ENCODE data around the gene FAM13B. TPM values are rescaled to one million over a fixed set of nuclear protein-coding genes. Genes with fewer than 3 reads are reported as not detected.

The FAM13B gene
- total and polyA plus RNA-seq, 2 of the 8 experiments (the other 6 are each of a cell fraction or from before 2014, with no cell fraction given) = 6.4 to 17.0 TPM

- 88% methylated on average over 2 of the region's 2 CpGs; no CpG with 5 or more reads in 1 of the 2 experiments for WGBS, 2 experiments (ENCODE audit: extremely low coverage in 1 of 2, insufficient coverage in 1 of 2, insufficient read length in 1 of 2, insufficient replicate concordance in 2 of 2, low coverage in 1 of 2, low lambda C conversion rate in 2 of 2, missing lambda C conversion rate in 1 of 2)
- Histone ChIP-seq H2AFZ (ENCODE audit: low read length) (no peak overlapping the region), H3K14ac (ENCODE audit: insufficient read length) (no peak overlapping the region), H3K23ac (ENCODE audit: insufficient read length) (no peak overlapping the region), H2BK120ac (replicated peaks; ENCODE audit: low read depth, low read length) (no peak overlapping the region), H3K36me3 (ENCODE audit: control insufficient read depth in 2 of 4, insufficient read depth in 4 of 4, low read length in 3 of 4) (peaks cover 0 to 54% (median 23%) of the 10 kb centered on the region in 4 experiments; a peak in 5 of 8 replicates), H3K18ac (ENCODE audit: extremely low read depth, low read length) (no peak overlapping the region), H4K20me1 (replicated peaks in 1 of 2; ENCODE audit: control insufficient read depth in 1 of 2, insufficient read depth in 2 of 2, low read length in 2 of 2) (peaks cover 0 to 8% of the 10 kb centered on the region in 2 experiments), H3K27me3 (replicated peaks in 1 of 4; ENCODE audit: control insufficient read depth in 3 of 4, extremely low read depth in 1 of 4, insufficient read depth in 3 of 4, low read length in 3 of 4) (no peaks in the 10 kb centered on the region), H2BK15ac (ENCODE audit: low read length) (no peak overlapping the region), H2BK5ac (ENCODE audit: low read depth, low read length) (no peak overlapping the region), H3K79me1 (ENCODE audit: low read depth, low read length) (no peaks in the 10 kb centered on the region; the same call in 1 of the 2 replicates), H3K9ac (replicated peaks in 1 of 4; ENCODE audit: extremely low read depth in 1 of 4, low read depth in 3 of 4, low read length in 3 of 4) (no peak overlapping the region), H2BK20ac (ENCODE audit: low read length) (no peak overlapping the region), H3K4me2 (ENCODE audit: insufficient read depth in 1 of 2, low read depth in 2 of 2, low read length in 2 of 2) (no peak overlapping the region), H4K5ac (ENCODE audit: insufficient read length, low read depth, low read length) (no peak overlapping the region), H3K4me3 (ENCODE audit: extremely low read depth in 1 of 4, insufficient read depth in 2 of 4, low read depth in 3 of 4, low read length in 4 of 4) (no peak overlapping the region), H4K8ac (ENCODE audit: extremely low read depth, insufficient read depth, low read length) (no peak overlapping the region), H2AK5ac (ENCODE audit: low read depth, low read length) (no peak overlapping the region), H3K27ac (ENCODE audit: low read depth, low read length) (no peak overlapping the region), H4K91ac (replicated peaks; ENCODE audit: insufficient read length, low read length) (no peak overlapping the region), H3K79me2 (ENCODE audit: control insufficient read depth in 1 of 2, insufficient read depth in 2 of 2, low read length in 2 of 2) (peaks cover 0 to 41% of the 10 kb centered on the region in 2 experiments; a peak in 2 of 4 replicates), H3K56ac (replicated peaks; ENCODE audit: insufficient read length, low read depth, low read length) (no peak overlapping the region), H3K9me3 (ENCODE audit: insufficient read depth in 2 of 2, low read depth in 1 of 2, low read length in 1 of 2) (no peaks in the 10 kb centered on the region), H2BK12ac (ENCODE audit: low read depth, low read length) (no peak overlapping the region), H3K23me2 (ENCODE audit: low read depth, low read length) (no peaks in the 10 kb centered on the region), H3K4ac (replicated peaks; ENCODE audit: insufficient read length, low read depth, low read length) (no peak overlapping the region), H3K4me1 (replicated peaks in 1 of 4; ENCODE audit: control insufficient read depth in 3 of 4, insufficient read depth in 4 of 4, low read length in 3 of 4) (no peaks in the 10 kb centered on the region)
- CTCF ChIA-PET (ENCODE audit: partially characterized antibody) = interaction anchor here (2.0 kb wide), 1 partner anchor 20 kb away, joined by 8 read pairs; no protein-coding TSS in a partner anchor
- DNase-seq (ENCODE audit: low read depth in 1 of 2, low spot score in 2 of 2) = no peak
- no peak for TF ChIP-seq FOSL1 (IDR thresholded peaks at IDR 0.05; ENCODE audit: insufficient read depth, low read depth, low read length)
- no peak for TF ChIP-seq TAF1 (IDR thresholded peaks at IDR 0.05; ENCODE audit: low read depth, low read length)
- no peak for TF ChIP-seq SIX5 (IDR thresholded peaks at IDR 0.05; ENCODE audit: low read depth, low read length)
- no peak for TF ChIP-seq ATF2 (IDR thresholded peaks at IDR 0.05; ENCODE audit: low read length)
- no peak for FAIRE-seq
- POLR2A ChIA-PET (ENCODE audit: partially characterized antibody) = interaction anchor here (0.8 to 1.5 kb wide), 2 partner anchors 10 to 11 kb away, joined by 3 read pairs; no protein-coding TSS in a partner anchor
These were observed 17.0 kb downstream of the FAM13B start for GRCh38 chr5:138015916-138016315.

Measured in H1 (cell line).